Stimulated activated naive B cell treated with anti-CD40 and anti-IgM and Interleukin-4, amounts not matched to agents 10 μg/mL and 1 μg/mL and 100 μg/mL, for 72 hours (primary cell): ENCODE results near the gene PCGF3.

ENCODE experiments used
- ATAC-seq, 2 donors: fragments of 150-1000 bp; cut with Tn5 transposase; replicated peaks; 2 replicates each; pipeline ENCODE4 v1.10.0; 2021; ENCODE audit warnings: moderate library complexity in 1 of 2
- DNase-seq: peaks from one replicate; pipeline ENCODE4 v3.0.0; 2021
- H3K27ac Mint-ChIP-seq: one replicate; pipeline ENCODE4 v1.8.0; 2022; ENCODE audit warnings: mild to moderate bottlenecking, mixed read lengths
- H3K27me3 Mint-ChIP-seq, 2 donors: one replicate each; pipeline ENCODE4 v1.8.0; 2022; ENCODE audit warnings: mixed read lengths in 2 of 2
- H3K36me3 Mint-ChIP-seq, 2 donors: one replicate each; pipeline ENCODE4 v1.8.0; 2022; ENCODE audit warnings: mixed read lengths in 2 of 2, mild to moderate bottlenecking in 1 of 2
- H3K4me1 Mint-ChIP-seq, 2 donors: one replicate each; pipeline ENCODE4 v1.8.0; 2022; ENCODE audit warnings: mixed read lengths in 2 of 2, mild to moderate bottlenecking in 1 of 2
- H3K4me3 Mint-ChIP-seq, 2 donors: one replicate each; pipeline ENCODE4 v1.8.0; 2022; ENCODE audit warnings: mild to moderate bottlenecking in 2 of 2, mixed read lengths in 2 of 2, moderate library complexity in 1 of 2
- H3K9me3 Mint-ChIP-seq, 2 donors: one replicate each; pipeline ENCODE4 v1.8.0; 2022; ENCODE audit warnings: mixed read lengths in 2 of 2, mild to moderate bottlenecking in 1 of 2

PCGF3 gene

GRCh38 chr4:705278-706082 lies at the start of gene PCGF3:
TSS of gene PCGF3 (plus strand) at chr4:705832. CDS start at chr4:733681, 27,849 bp downstream.
- Mint-ChIP-seq H3K4me1 (peaks cover 26 to 49% of the 10 kb centered on the region in 2 donors), H3K27me3 (no peaks in the 10 kb centered on the region), H3K4me3 (peak within 1 kb of the TSS; percentile 88 to 93), H3K36me3 (peaks cover 10 to 12% of the 10 kb centered on the region in 2 donors), H3K27ac (peak within 1 kb of the TSS; percentile 92), H3K9me3 (no peaks in the 10 kb centered on the region)
- peak; percentile 94 for DNase-seq
- peak; percentile 98 for ATAC-seq

DNA sequence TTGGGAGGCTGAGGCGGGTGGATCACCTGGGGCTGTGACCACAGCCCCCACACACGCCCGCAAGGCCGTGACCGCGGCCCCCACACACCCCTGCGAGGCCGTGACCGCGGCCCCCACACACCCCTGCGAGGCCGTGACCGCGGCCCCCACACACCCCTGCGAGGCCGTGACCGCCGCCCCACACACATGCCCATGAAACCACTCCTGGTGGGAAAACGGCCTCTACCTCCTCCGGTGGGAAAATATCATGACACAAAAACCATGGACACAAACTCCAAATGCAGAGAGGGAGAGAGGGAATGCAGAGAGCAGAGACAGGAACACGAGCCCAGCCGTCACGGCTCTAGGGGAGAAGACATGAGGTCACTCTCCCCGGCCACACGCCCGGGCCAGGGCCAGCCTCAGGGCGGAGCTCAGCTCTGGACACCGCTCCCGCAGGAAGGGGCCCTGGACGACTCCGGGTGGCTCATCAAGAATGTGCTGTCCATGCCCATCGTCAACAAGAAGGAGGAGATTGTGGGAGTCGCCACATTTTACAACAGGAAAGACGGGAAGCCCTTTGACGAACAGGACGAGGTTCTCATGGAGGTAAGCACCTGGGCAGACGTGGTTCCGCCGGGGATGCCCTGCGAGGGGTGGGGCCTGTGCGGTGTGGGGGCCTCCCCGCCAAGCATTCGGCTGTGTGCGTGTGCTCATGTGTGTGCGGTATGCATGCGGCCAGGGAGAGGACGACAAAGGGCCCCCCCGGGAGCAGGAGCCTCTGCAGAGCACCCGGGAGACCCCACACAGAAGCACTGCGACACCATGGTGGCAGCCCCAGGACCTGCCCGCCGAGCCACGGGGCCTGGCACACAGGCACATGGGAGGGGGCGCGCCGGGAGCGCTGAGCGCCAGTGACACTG lies 48.9 kb upstream of the PCGF3 start:
- no peak for DNase-seq
- Mint-ChIP-seq H3K9me3 (peaks cover 0 to 5% of the 10 kb centered on the region in 2 donors), H3K4me3 (no peak overlapping the region), H3K36me3 (peaks cover 24 to 28% of the 10 kb centered on the region in 2 donors), H3K27ac (peak overlapping the region; percentile 80), H3K4me1 (peaks cover 2 to 7% of the 10 kb centered on the region in 2 donors), H3K27me3 (peaks cover 10 to 11% of the 10 kb centered on the region in 2 donors)
- ATAC-seq: no peak

GRCh38 chr4:657338-657833 lies 48.2 kb upstream of the PCGF3 start:
- Mint-ChIP-seq H3K4me3 (no peak overlapping the region), H3K36me3 (peaks cover 28 to 32% of the 10 kb centered on the region in 2 donors), H3K9me3 (peaks cover 2 to 5% of the 10 kb centered on the region in 2 donors), H3K4me1 (peaks cover 7 to 9% of the 10 kb centered on the region in 2 donors), H3K27ac (no peak overlapping the region), H3K27me3 (peaks cover 4 to 5% of the 10 kb centered on the region in 2 donors)
- ATAC-seq (no peak), DNase-seq (no peak)

- peaks cover under 1 to 1% of the 10 kb centered on the region in 2 donors for H3K27me3 Mint-ChIP-seq
- H3K4me1 Mint-ChIP-seq: peaks cover 8 to 16% of the 10 kb centered on the region in 2 donors
- ATAC-seq (no peak), DNase-seq (no peak)
- H3K9me3 Mint-ChIP-seq: peaks cover 2 to 5% of the 10 kb centered on the region in 2 donors
- H3K27ac Mint-ChIP-seq: no peak overlapping the region
- H3K4me3 Mint-ChIP-seq: no peak overlapping the region
- peaks cover 28 to 32% of the 10 kb centered on the region in 2 donors for H3K36me3 Mint-ChIP-seq
These were observed 47.6 kb upstream of the PCGF3 start for GRCh38 chr4:657834-658667.

DNA sequence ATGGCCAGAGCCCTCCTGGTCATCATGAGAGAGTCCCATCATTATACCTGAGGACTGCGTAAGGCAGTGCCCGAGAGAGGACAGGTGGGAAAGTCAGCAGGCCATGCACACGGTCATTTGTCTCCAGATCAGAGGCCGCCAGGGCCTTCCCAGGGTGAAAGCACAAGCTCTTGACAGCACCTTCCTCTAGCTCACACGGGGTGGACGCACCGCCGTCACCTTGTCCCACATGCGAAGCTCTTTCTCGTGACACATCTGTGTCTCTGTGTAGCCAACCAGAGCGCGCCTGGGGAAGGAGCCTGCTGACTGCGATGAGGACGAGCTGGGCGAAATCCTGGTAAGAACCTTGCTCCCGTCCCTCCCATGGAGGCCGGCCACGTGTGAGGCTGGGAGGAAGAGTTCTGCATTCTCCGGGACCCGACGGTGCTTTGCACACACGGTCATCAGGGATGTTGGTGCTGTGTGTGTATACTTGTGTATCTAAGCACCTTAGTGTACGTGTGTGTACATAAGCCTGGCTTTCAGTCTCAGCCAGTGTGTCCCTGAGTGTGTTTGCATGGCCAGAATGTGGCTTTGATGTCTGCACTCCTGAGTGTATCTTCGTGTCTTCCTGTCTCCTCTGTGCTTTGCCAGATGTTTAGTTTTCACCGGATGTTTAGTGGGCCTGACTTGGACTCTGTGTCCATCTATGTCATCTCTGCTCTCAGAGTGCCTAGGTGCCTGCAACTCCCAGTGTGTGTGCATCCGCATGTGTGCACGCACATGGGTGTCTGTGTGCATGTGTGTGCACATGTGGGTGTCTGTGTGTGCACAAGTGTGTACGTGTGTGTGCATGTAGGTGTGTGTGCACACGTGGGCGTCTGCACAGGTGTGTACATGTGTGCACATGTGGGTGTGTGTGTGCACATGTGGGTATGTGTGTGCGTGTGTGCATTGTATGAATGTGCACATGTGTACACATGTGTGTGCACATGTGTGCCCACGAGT lies 46.7 kb upstream of the PCGF3 start:
- Mint-ChIP-seq H3K27me3 (no peaks in the 10 kb centered on the region), H3K4me1 (peaks cover 10 to 20% of the 10 kb centered on the region in 2 donors), H3K4me3 (no peak overlapping the region), H3K27ac (no peak overlapping the region), H3K9me3 (peaks cover 2 to 5% of the 10 kb centered on the region in 2 donors), H3K36me3 (peaks cover 28 to 32% of the 10 kb centered on the region in 2 donors)
- no peak for ATAC-seq
- no peak for DNase-seq

GRCh38 chr4:659851-660250 lies 45.8 kb upstream of the PCGF3 start:
- Mint-ChIP-seq H3K4me1 (peaks cover 11 to 28% of the 10 kb centered on the region in 2 donors), H3K27me3 (no peaks in the 10 kb centered on the region), H3K4me3 (no peak overlapping the region), H3K9me3 (peaks cover 2 to 5% of the 10 kb centered on the region in 2 donors), H3K36me3 (peaks cover 28 to 35% of the 10 kb centered on the region in 2 donors), H3K27ac (no peak overlapping the region)
- DNase-seq: no peak
- ATAC-seq: no peak

DNA sequence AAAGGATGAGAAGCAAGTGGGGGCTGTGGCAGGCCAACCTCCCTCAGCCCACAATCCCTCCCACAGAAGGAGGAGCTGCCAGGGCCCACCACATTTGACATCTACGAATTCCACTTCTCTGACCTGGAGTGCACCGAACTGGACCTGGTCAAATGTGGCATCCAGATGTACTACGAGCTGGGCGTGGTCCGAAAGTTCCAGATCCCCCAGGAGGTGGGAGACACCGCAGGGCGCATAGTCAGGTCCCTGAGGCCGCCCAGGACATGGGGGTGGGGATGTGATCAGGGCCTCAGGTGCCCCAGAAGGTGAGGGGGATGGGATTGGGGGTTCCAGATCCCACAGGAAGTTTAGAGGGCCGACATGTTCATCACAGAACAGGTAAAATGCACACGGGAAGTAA lies 45.2 kb upstream of the PCGF3 start:
- no peak for ATAC-seq
- no peak overlapping the region for H3K27ac Mint-ChIP-seq
- no peaks in the 10 kb centered on the region for H3K27me3 Mint-ChIP-seq
- H3K36me3 Mint-ChIP-seq: peaks cover 31 to 35% of the 10 kb centered on the region in 2 donors
- H3K4me3 Mint-ChIP-seq: no peak overlapping the region
- H3K9me3 Mint-ChIP-seq: peaks cover 2 to 5% of the 10 kb centered on the region in 2 donors
- no peak for DNase-seq
- peaks cover 14 to 34% of the 10 kb centered on the region in 2 donors for H3K4me1 Mint-ChIP-seq

GRCh38 chr4:661231-661630 lies 44.4 kb upstream of the PCGF3 start:
- H3K27ac Mint-ChIP-seq: no peak overlapping the region
- H3K36me3 Mint-ChIP-seq: peaks cover 31 to 35% of the 10 kb centered on the region in 2 donors
- DNase-seq (no peak), ATAC-seq (no peak)
- no peak overlapping the region for H3K4me3 Mint-ChIP-seq
- no peaks in the 10 kb centered on the region for H3K27me3 Mint-ChIP-seq
- H3K9me3 Mint-ChIP-seq: peaks cover 2 to 5% of the 10 kb centered on the region in 2 donors
- peaks cover 17 to 38% of the 10 kb centered on the region in 2 donors for H3K4me1 Mint-ChIP-seq

- ATAC-seq (no peak), DNase-seq (no peak)
- H3K27ac Mint-ChIP-seq: peak overlapping the region; percentile 93
- H3K4me3 Mint-ChIP-seq: peak overlapping the region; percentile 91 to 92
- H3K4me1 Mint-ChIP-seq: peaks cover 15 to 38% of the 10 kb centered on the region in 2 donors
- H3K27me3 Mint-ChIP-seq: no peaks in the 10 kb centered on the region
- H3K36me3 Mint-ChIP-seq: peaks cover 31 to 35% of the 10 kb centered on the region in 2 donors
- peaks cover 2 to 5% of the 10 kb centered on the region in 2 donors for H3K9me3 Mint-ChIP-seq
These were observed 43.5 kb upstream of the PCGF3 start for GRCh38 chr4:661881-662761.

GRCh38 chr4:663046-663437 lies 42.6 kb upstream of the PCGF3 start:
- H3K9me3 Mint-ChIP-seq: peaks cover 2 to 5% of the 10 kb centered on the region in 2 donors
- DNase-seq (no peak), ATAC-seq (peak; percentile 6 to 18)
- H3K27me3 Mint-ChIP-seq: no peaks in the 10 kb centered on the region
- H3K36me3 Mint-ChIP-seq: peaks cover 31 to 32% of the 10 kb centered on the region in 2 donors
- peak overlapping the region; percentile 93 for H3K27ac Mint-ChIP-seq
- peaks cover 20 to 38% of the 10 kb centered on the region in 2 donors for H3K4me1 Mint-ChIP-seq
- peak overlapping the region; percentile 91 to 92 for H3K4me3 Mint-ChIP-seq

- Mint-ChIP-seq H3K36me3 (peaks cover 28 to 29% of the 10 kb centered on the region in 2 donors), H3K27ac (peak overlapping the region; percentile 94), H3K4me1 (peaks cover 20 to 38% of the 10 kb centered on the region in 2 donors), H3K27me3 (no peaks in the 10 kb centered on the region), H3K4me3 (peak overlapping the region; percentile 91 to 92), H3K9me3 (peaks cover 2 to 5% of the 10 kb centered on the region in 2 donors)
- ATAC-seq (peak; percentile 85 to 89), DNase-seq (peak; percentile 71)
These were observed 41.9 kb upstream of the PCGF3 start for GRCh38 chr4:663438-664428.
